NCI-H128 (cell line): Measurements from ENCODE around the gene ZNF420.
A peak's percentile ranks its signal among the peaks of the same experiment; 100 is the strongest.

Experiments used
- DNase-seq: peaks from one replicate; lab custom pipeline; 2025; ENCODE audit not compliant: unreplicated experiment; lab: John Stamatoyannopoulos, UW

The ZNF420 gene

GRCh38 chr19:37136111-37136510 is 57.9 kb downstream of the ZNF420 start:
- DNase-seq = no peak

- DNase-seq = no peak
These were observed 70.0 kb downstream of the ZNF420 start for GRCh38 chr19:37148214-37148613.

- DNase-seq = no peak
These were observed 81.9 kb downstream of the ZNF420 start for GRCh38 chr19:37160153-37160552.

- no peak for DNase-seq
These were observed 87.4 kb downstream of the ZNF420 start for GRCh38 chr19:37165635-37166034.

- peak; percentile 93 for DNase-seq
These were observed 94.4 kb downstream of the ZNF420 start, which contains the start of gene ZNF585A for GRCh38 chr19:37172368-37173366. TSS of gene ZNF585A (minus strand) at chr19:37172695. CDS start at chr19:37169910, 2,785 bp downstream.
